Left renal pelvis (tissue), 4 donors: Measurements from ENCODE around the gene ZNF76. TPM values are rescaled to one million over a fixed set of nuclear protein-coding genes. Genes with fewer than 3 reads are reported as not detected.
"Not testable (repeated sequence)": the region's sequence is repeated elsewhere in the genome, so short reads cannot be mapped to it uniquely, and the experiment has no call there.

Experiments
- DNase-seq, 4 donors: peaks; one replicate each; pipeline ENCODE4 v3.0.0-alpha.2; 2013; ENCODE audit warnings: low read depth in 4 of 4, low spot score in 3 of 4
- polyA plus RNA-seq, 4 donors: library from polyadenylated mRNA; unstranded; fragments of 120-200 nt; gene quantifications; one replicate each; pipeline ENCODE4 v1.2.1, GENCODE V29; 2013; ENCODE audit not compliant: insufficient read length in 4 of 4

The ZNF76 gene
- polyA plus RNA-seq, 4 donors: 33.8 to 62.7 (median 43.4) TPM

- DNase-seq: no peak
These were observed 60.5 kb downstream of the ZNF76 start for GRCh38 chr6:35320031-35320410.

GRCh38 chr6:35321091-35321490 lies 61.6 kb downstream of the ZNF76 start:
- DNase-seq: no peak

GRCh38 chr6:35327349-35328027 lies 68.0 kb downstream of the ZNF76 start:
- no peak for DNase-seq

GRCh38 chr6:35328108-35328723 lies 68.7 kb downstream of the ZNF76 start:
- no peak for DNase-seq

- DNase-seq: not testable (repeated sequence)
These were observed 69.4 kb downstream of the ZNF76 start for GRCh38 chr6:35328965-35329364.

GRCh38 chr6:35330541-35331119 lies 71.1 kb downstream of the ZNF76 start:
- no peak for DNase-seq

- DNase-seq: not testable (repeated sequence)
These were observed 72.7 kb downstream of the ZNF76 start for GRCh38 chr6:35332074-35332887.

- DNase-seq: no peak
These were observed 82.0 kb downstream of the ZNF76 start for GRCh38 chr6:35341557-35341956.

GRCh38 chr6:35342258-35343091 lies 82.9 kb downstream of the ZNF76 start, which contains the start of gene PPARD:
PPARD (plus strand) TSS chr6:35342558; CDS start chr6:35411088, 68,530 bp downstream.
- peak; percentile 90 to 92 (median 90) for DNase-seq

- no peak for DNase-seq
These were observed 83.7 kb downstream of the ZNF76 start for GRCh38 chr6:35343092-35343834.

GRCh38 chr6:35343835-35344550 lies 84.5 kb downstream of the ZNF76 start:
- DNase-seq: no peak

Other genes starting within 250 kb of the ZNF76 start
- 1 to 10 TPM; 1.2 to 2.8 (median 1.5) TPM for gene TCP11, start 118.4 kb upstream of the ZNF76 start, polyA plus RNA-seq
- 10 to 100 TPM; 41.9 to 59.0 (median 49.4) TPM for gene SCUBE3, start 45.8 kb upstream of the ZNF76 start, polyA plus RNA-seq
- gene DEF6, start 38.1 kb downstream of the ZNF76 start, polyA plus RNA-seq: 1 to 10 TPM; 3.3 to 7.6 (median 5.5) TPM
- 10 to 100 TPM; 21.0 to 26.4 (median 23.3) TPM for gene PPARD, start 82.8 kb downstream of the ZNF76 start, polyA plus RNA-seq
- gene FANCE, start 192.6 kb downstream of the ZNF76 start, polyA plus RNA-seq: 10 to 100 TPM in 1 of 4 donors, 1 to 10 TPM in 3; 7.1 to 12.5 (median 9.7) TPM
- 1,000 to 10,000 TPM; 1,828 to 2,129 (median 1,951) TPM for gene RPL10A, start 208.7 kb downstream of the ZNF76 start, polyA plus RNA-seq
- 10 to 100 TPM; 37.1 to 56.7 (median 43.5) TPM for gene TEAD3, start 237.3 kb downstream of the ZNF76 start, polyA plus RNA-seq